Lung microvascular endothelial cell (primary cell): ENCODE measurements around the gene B4GALT1. TPM values are rescaled to one million over a fixed set of nuclear protein-coding genes. Genes with fewer than 3 reads are reported as not detected.

Source experiments
- total RNA-seq: library from RNA; depleted of rRNA; stranded (reverse); fragments of >200 nt; gene quantifications from 2 replicates; pipeline ENCODE4 v1.2.1, GENCODE V29; 2014

Gene B4GALT1
- total RNA-seq, 1 donor from 2014 or later: 13.1 TPM

Other genes starting within 250 kb of the B4GALT1 start
- gene APTX, start 165.7 kb downstream of the B4GALT1 start, total RNA-seq: 17.7 and 18.5 TPM in 2 replicates
- gene DNAJA1, start 142.1 kb downstream of the B4GALT1 start, total RNA-seq: 80.4 and 111 TPM in 2 replicates
- gene SMU1, start 90.7 kb downstream of the B4GALT1 start, total RNA-seq: 27.7 and 32.1 TPM in 2 replicates
- gene SPINK4, start 72.8 kb upstream of the B4GALT1 start, total RNA-seq: not detected in 2 replicates
- 32.0 and 44.4 TPM in 2 replicates for gene BAG1, start 97.4 kb upstream of the B4GALT1 start, total RNA-seq
- gene CHMP5, start 97.7 kb upstream of the B4GALT1 start, total RNA-seq: 62.5 and 99.8 TPM in 2 replicates
- 8.5 and 12.3 TPM in 2 replicates for gene NFX1, start 123.2 kb upstream of the B4GALT1 start, total RNA-seq
- gene AQP7, start 235.2 kb upstream of the B4GALT1 start, total RNA-seq: not detected in 2 replicates